Osteoblast (primary cell): ENCODE results near the gene IER3. TPM values are rescaled to one million over a fixed set of nuclear protein-coding genes. Genes with fewer than 3 reads are reported as not detected.

Experiments used
- DNase-seq: peaks from one replicate; pipeline ENCODE4 v3.0.0; 2011; ENCODE audit warnings: low spot score, mixed read lengths; ENCODE audit not compliant: insufficient read length; ENCODE audit errors: missing footprints
- H2AFZ ChIP-seq: 2 replicates; pipeline ENCODE4 v1.6.0; 2011; ENCODE audit warnings: mild to moderate bottlenecking, low read length
- H3K27ac ChIP-seq: 2 replicates; pipeline ENCODE4 v1.5.1; 2011; ENCODE audit warnings: mild to moderate bottlenecking, low read depth, low read length, moderate library complexity
- H3K27me3 ChIP-seq: 2 replicates; pipeline ENCODE4 v1.6.0; 2012; ENCODE audit warnings: mild to moderate bottlenecking, control low read depth, inconsistent platforms, low read length, moderate library complexity; ENCODE audit not compliant: insufficient read depth
- H3K36me3 ChIP-seq: 2 replicates; pipeline ENCODE4 v1.5.1; 2011; ENCODE audit warnings: mild to moderate bottlenecking, low read length, control low read depth, moderate library complexity; ENCODE audit not compliant: insufficient read depth
- H3K4me1 ChIP-seq: 2 replicates; pipeline ENCODE4 v1.5.1; 2011; ENCODE audit warnings: mild to moderate bottlenecking, low read length, control low read depth, moderate library complexity; ENCODE audit not compliant: insufficient read depth
- H3K4me2 ChIP-seq: 2 replicates; pipeline ENCODE4 v1.6.0; 2011; ENCODE audit warnings: mild to moderate bottlenecking, low read length; ENCODE audit not compliant: insufficient read depth
- H3K4me3 ChIP-seq: fragments of 200-600 bp; sonication (generic); 3 replicates; pipeline ENCODE4 v1.5.1; 2012; ENCODE audit warnings: mild to moderate bottlenecking, low read length, inconsistent platforms; ENCODE audit not compliant: insufficient read depth
- H3K79me2 ChIP-seq: 2 replicates; pipeline ENCODE4 v1.6.0; 2012; ENCODE audit warnings: mild to moderate bottlenecking, low read length, control low read depth, inconsistent platforms; ENCODE audit not compliant: insufficient read depth
- H3K9me3 ChIP-seq: 2 replicates; pipeline ENCODE4 v1.5.1; 2011; ENCODE audit warnings: low read depth, low read length, control low read depth
- H4K20me1 ChIP-seq: 2 replicates; pipeline ENCODE4 v1.6.0; 2012; ENCODE audit warnings: mild to moderate bottlenecking, low read length, control low read depth; ENCODE audit not compliant: insufficient read depth
- small RNA-seq: library from RNA; depleted of rRNA; stranded (forward); fragments of <200 nt; gene quantifications from one replicate; pipeline ENCODE3, GENCODE V24; 2012
- total RNA-seq: library from RNA; depleted of rRNA; stranded (reverse); fragments of >200 nt; gene quantifications from 2 replicates; pipeline ENCODE4 v1.2.3, GENCODE V29; 2012
- TF ChIP-seq, protein P1 (sequence below): IDR thresholded peaks from 2 replicates; pipeline ENCODE4 v1.5.1; 2011; ENCODE audit warnings: mild to moderate bottlenecking, low read depth, low read length, moderate library complexity; ENCODE audit errors: extremely low read depth

IER3 gene
- total RNA-seq, 1 donor: 54.6 TPM

DNA sequence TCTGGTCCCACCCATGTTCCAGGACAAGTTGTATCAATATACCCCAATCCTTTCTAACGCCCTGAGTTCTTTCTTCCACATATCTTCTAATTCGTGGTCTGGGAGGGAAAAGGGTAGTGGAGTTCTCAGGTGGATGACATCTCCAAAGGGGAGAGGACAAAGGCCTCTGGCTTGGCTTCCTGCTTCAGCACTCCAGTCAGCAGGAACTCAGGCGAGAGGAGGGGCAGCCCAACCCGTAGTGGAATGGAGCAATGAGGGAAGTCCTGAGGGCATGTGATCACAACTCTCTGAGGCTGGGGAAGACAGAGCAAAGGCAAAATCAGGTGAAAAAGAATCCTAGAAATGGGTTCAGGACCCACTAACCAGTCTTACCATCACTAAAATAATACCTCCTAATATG, 44.0 kb downstream of the IER3 start:
- no peak overlapping the region for H3K4me2 ChIP-seq
- H4K20me1 ChIP-seq: no peaks in the 10 kb centered on the region
- no peak overlapping the region for H3K4me3 ChIP-seq
- H3K4me1 ChIP-seq: peaks cover 8% of the 10 kb centered on the region
- DNase-seq: no peak
- no peak overlapping the region for H3K27ac ChIP-seq
- no peak overlapping the region for H2AFZ ChIP-seq
- H3K9me3 ChIP-seq: no peaks in the 10 kb centered on the region
- no peaks in the 10 kb centered on the region for H3K79me2 ChIP-seq
- H3K27me3 ChIP-seq: no peaks in the 10 kb centered on the region
- H3K36me3 ChIP-seq: peaks cover 32% of the 10 kb centered on the region
- TF ChIP-seq, protein P1, sequence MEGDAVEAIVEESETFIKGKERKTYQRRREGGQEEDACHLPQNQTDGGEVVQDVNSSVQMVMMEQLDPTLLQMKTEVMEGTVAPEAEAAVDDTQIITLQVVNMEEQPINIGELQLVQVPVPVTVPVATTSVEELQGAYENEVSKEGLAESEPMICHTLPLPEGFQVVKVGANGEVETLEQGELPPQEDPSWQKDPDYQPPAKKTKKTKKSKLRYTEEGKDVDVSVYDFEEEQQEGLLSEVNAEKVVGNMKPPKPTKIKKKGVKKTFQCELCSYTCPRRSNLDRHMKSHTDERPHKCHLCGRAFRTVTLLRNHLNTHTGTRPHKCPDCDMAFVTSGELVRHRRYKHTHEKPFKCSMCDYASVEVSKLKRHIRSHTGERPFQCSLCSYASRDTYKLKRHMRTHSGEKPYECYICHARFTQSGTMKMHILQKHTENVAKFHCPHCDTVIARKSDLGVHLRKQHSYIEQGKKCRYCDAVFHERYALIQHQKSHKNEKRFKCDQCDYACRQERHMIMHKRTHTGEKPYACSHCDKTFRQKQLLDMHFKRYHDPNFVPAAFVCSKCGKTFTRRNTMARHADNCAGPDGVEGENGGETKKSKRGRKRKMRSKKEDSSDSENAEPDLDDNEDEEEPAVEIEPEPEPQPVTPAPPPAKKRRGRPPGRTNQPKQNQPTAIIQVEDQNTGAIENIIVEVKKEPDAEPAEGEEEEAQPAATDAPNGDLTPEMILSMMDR: no peak

DNA sequence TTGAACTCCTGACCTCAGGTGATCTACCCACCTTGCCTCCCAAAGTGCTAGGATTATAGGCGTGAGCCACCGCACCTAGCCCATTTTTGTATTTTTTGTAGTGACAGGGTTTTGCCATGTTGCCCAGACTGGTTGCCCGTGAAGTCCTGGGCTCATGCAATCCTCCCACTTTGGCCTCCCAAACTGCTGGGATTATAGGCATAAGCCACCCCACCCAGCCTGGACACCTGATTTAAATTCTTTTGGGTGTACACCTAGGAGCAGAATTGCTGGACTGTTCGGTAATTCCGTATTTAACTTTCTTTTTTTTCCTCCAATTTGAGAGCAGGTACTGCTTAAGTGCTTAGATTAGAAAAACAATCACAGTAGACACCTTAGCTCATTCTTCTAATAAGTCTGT, 47.9 kb downstream of the IER3 start:
- DNase-seq: no peak
- no peak overlapping the region for H3K4me2 ChIP-seq

More for the DNA sequence above, 47.9 kb downstream of the IER3 start:
- TF ChIP-seq, protein P1: no peak
- no peak overlapping the region for H3K4me3 ChIP-seq
- H4K20me1 ChIP-seq: no peaks in the 10 kb centered on the region
- H3K27me3 ChIP-seq: no peaks in the 10 kb centered on the region
- peaks cover 7% of the 10 kb centered on the region for H3K4me1 ChIP-seq
- H3K9me3 ChIP-seq: no peaks in the 10 kb centered on the region
- no peak overlapping the region for H3K27ac ChIP-seq
- H3K36me3 ChIP-seq: no peaks in the 10 kb centered on the region
- no peaks in the 10 kb centered on the region for H3K79me2 ChIP-seq
- H2AFZ ChIP-seq: no peak overlapping the region

Small RNAs within 50 kb of the gene (small RNA-seq; reads per million reads assigned to genes)
- not detected for gene RF00019
- gene RN7SL353P: not detected

Other genes with a start within 250 kb of the IER3 start
- gene GNL1, start 188.1 kb downstream of the IER3 start, total RNA-seq: 56.5 and 64.8 TPM in 2 replicates
- 6.8 and 7.2 TPM in 2 replicates for gene PRR3, start 187.3 kb downstream of the IER3 start, total RNA-seq
- 37.3 and 37.4 TPM in 2 replicates for gene ABCF1, start 173.1 kb downstream of the IER3 start, total RNA-seq
- gene PPP1R10, start 127.3 kb downstream of the IER3 start, total RNA-seq: 29.0 and 37.4 TPM in 2 replicates
- 67.3 and 83.4 TPM in 2 replicates for gene MRPS18B, start 126.7 kb downstream of the IER3 start, total RNA-seq
- gene ATAT1, start 117.7 kb downstream of the IER3 start, total RNA-seq: 4.4 and 4.7 TPM in 2 replicates
- 4.7 and 6.2 TPM in 2 replicates for gene C6orf136, start 97.4 kb downstream of the IER3 start, total RNA-seq
- gene DHX16, start 71.5 kb downstream of the IER3 start, total RNA-seq: 25.6 and 26.1 TPM in 2 replicates
- 62.6 and 63.9 TPM in 2 replicates for gene PPP1R18, start 57.9 kb downstream of the IER3 start, total RNA-seq
- 2.9 and 3.3 TPM in 2 replicates for gene NRM, start 53.6 kb downstream of the IER3 start, total RNA-seq
- 5.1 and 5.3 TPM in 2 replicates for gene MDC1, start 27.3 kb downstream of the IER3 start, total RNA-seq
- 509 and 605 TPM in 2 replicates for gene TUBB, start 24.2 kb downstream of the IER3 start, total RNA-seq
- 101 and 114 TPM in 2 replicates for gene FLOT1, start 1.9 kb downstream of the IER3 start, total RNA-seq
- gene DDR1, start 140.0 kb upstream of the IER3 start, total RNA-seq: 13.0 and 22.4 TPM in 2 replicates
- gene GTF2H4, start 163.7 kb upstream of the IER3 start, total RNA-seq: 8.8 and 10.9 TPM in 2 replicates
- gene VARS2, start 169.7 kb upstream of the IER3 start, total RNA-seq: 14.5 and 15.6 TPM in 2 replicates
- gene SFTA2, start 187.6 kb upstream of the IER3 start, total RNA-seq: not detected in 2 replicates
- gene MUCL3, start 196.4 kb upstream of the IER3 start, total RNA-seq: not detected in 2 replicates
- gene MUC21, start 239.2 kb upstream of the IER3 start, total RNA-seq: not detected in 2 replicates